H1 (cell line): ENCODE results near the gene HES7. TPM values are rescaled to one million over a fixed set of nuclear protein-coding genes. Genes with fewer than 3 reads are reported as not detected.

Experiments used
- CTCF ChIA-PET: fragments of 300-600 bp; sonication (Branson Sonifier 250); formaldehyde crosslinking; loops from one replicate; lab custom pipeline; 2021; ENCODE audit not compliant: partially characterized antibody; lab: Charles Lee
- POLR2A ChIA-PET: fragments of 300-600 bp; sonication (Branson Sonifier 250); formaldehyde crosslinking; loops from one replicate; lab custom pipeline; 2021; ENCODE audit warnings: inconsistent platforms; ENCODE audit not compliant: partially characterized antibody; lab: Charles Lee
- DNase-seq, 2 experiments: peaks; one replicate each; pipeline versions ENCODE4 v3.0.0 to v3.0.0-alpha.2; 2010 to 2022; ENCODE audit warnings: low spot score in 2 of 2, low read depth in 1 of 2, mixed read lengths in 1 of 2
- FAIRE-seq: peaks from 2 replicates; lab custom pipeline; 2011; peaks lifted over from hg19 to GRCh38; lab: Jason Lieb, UNC
- H2AFZ ChIP-seq: 2 replicates; pipeline ENCODE4 v1.8.1; 2012; ENCODE audit warnings: low read length, inconsistent platforms
- H2AK5ac ChIP-seq: 2 replicates; pipeline ENCODE4 v1.6.1; 2013; ENCODE audit warnings: low read depth, low read length
- H2BK120ac ChIP-seq: replicated peaks from 2 replicates; pipeline ENCODE3; 2013; ENCODE audit warnings: low read depth, low read length, inconsistent platforms
- H2BK12ac ChIP-seq: 2 replicates; pipeline ENCODE4 v1.6.1; 2013; ENCODE audit warnings: low read depth, low read length
- H2BK15ac ChIP-seq: 2 replicates; pipeline ENCODE4 v1.6.1; 2013; ENCODE audit warnings: low read length
- H2BK20ac ChIP-seq: 2 replicates; pipeline ENCODE4 v1.6.1; 2013; ENCODE audit warnings: low read length
- H2BK5ac ChIP-seq: 2 replicates; pipeline ENCODE4 v1.6.1; 2013; ENCODE audit warnings: low read depth, low read length
- H3K14ac ChIP-seq: 2 replicates; pipeline ENCODE4 v1.6.1; 2013; ENCODE audit warnings: inconsistent platforms; ENCODE audit not compliant: insufficient read length
- H3K18ac ChIP-seq: 2 replicates; pipeline ENCODE4 v1.6.1; 2013; ENCODE audit warnings: low read length; ENCODE audit errors: extremely low read depth
- H3K23ac ChIP-seq: 2 replicates; pipeline ENCODE4 v1.6.1; 2013; ENCODE audit warnings: inconsistent platforms; ENCODE audit not compliant: insufficient read length
- H3K23me2 ChIP-seq: 2 replicates; pipeline ENCODE4 v1.6.1; 2013; ENCODE audit warnings: low read depth, low read length
- H3K27ac ChIP-seq: 2 replicates; pipeline ENCODE4 v1.6.1; 2011; ENCODE audit warnings: low read depth, low read length, inconsistent platforms
- H3K27me3 ChIP-seq, 4 experiments: replicated peaks in 1 of 4; 1 replicate in 1 of 4; 2 replicates in 3 of 4; pipeline versions ENCODE4 v1.6.1 to v1.8.1; 2011 to 2013; ENCODE audit warnings: low read length in 3 of 4, mild to moderate bottlenecking in 3 of 4, inconsistent platforms in 2 of 4, mixed read lengths in 2 of 4, moderate library complexity in 1 of 4; ENCODE audit not compliant: control insufficient read depth in 3 of 4, insufficient read depth in 3 of 4; ENCODE audit errors: extremely low read depth in 1 of 4
- H3K36me3 ChIP-seq, 4 experiments: 2 replicates each; pipeline versions ENCODE4 v1.6.1 to v1.8.1; 2011 to 2013; ENCODE audit warnings: mild to moderate bottlenecking in 4 of 4, low read length in 3 of 4, moderate library complexity in 2 of 4, control low read depth in 1 of 4, inconsistent platforms in 1 of 4; ENCODE audit not compliant: insufficient read depth in 4 of 4, control insufficient read depth in 2 of 4
- H3K4ac ChIP-seq: replicated peaks from 2 replicates; pipeline ENCODE3; 2013; ENCODE audit warnings: low read length, low read depth, mixed read lengths, inconsistent platforms; ENCODE audit not compliant: insufficient read length
- H3K4me1 ChIP-seq, 4 experiments: replicated peaks in 1 of 4; 1 replicate in 1 of 4; 2 replicates in 3 of 4; pipeline versions ENCODE4 v1.6.1 to v1.8.1; 2011 to 2013; ENCODE audit warnings: low read length in 3 of 4, inconsistent platforms in 2 of 4, mixed read lengths in 1 of 4; ENCODE audit not compliant: insufficient read depth in 4 of 4, control insufficient read depth in 3 of 4
- H3K4me2 ChIP-seq, 2 experiments: 2 replicates each; pipeline versions ENCODE4 v1.6.1 to v1.8.1; 2011 to 2013; ENCODE audit warnings: low read depth in 2 of 2, low read length in 2 of 2, control low read depth in 1 of 2, inconsistent platforms in 1 of 2, mild to moderate bottlenecking in 1 of 2; ENCODE audit not compliant: insufficient read depth in 1 of 2
- H3K4me3 ChIP-seq, 4 experiments: fragments of 200-600, 300-600 bp in 1 of 4; sonication (generic), shearing (Covaris generic), sonication (Bioruptor Twin) in 1 of 4; 2 replicates each; pipeline versions ENCODE4 v1.5.1 to v1.8.1; 2011 to 2016; ENCODE audit warnings: low read length in 4 of 4, low read depth in 3 of 4, control low read depth in 2 of 4, inconsistent platforms in 2 of 4, mild to moderate bottlenecking in 2 of 4, mixed read lengths in 1 of 4, moderate library complexity in 1 of 4; ENCODE audit not compliant: insufficient read depth in 2 of 4; ENCODE audit errors: extremely low read depth in 1 of 4
- H3K56ac ChIP-seq: replicated peaks from 2 replicates; pipeline ENCODE3; 2013; ENCODE audit warnings: low read depth, mild to moderate bottlenecking, mixed read lengths, low read length, inconsistent platforms; ENCODE audit not compliant: insufficient read length
- H3K79me1 ChIP-seq: 2 replicates; pipeline ENCODE4 v1.6.1; 2013; ENCODE audit warnings: low read depth, low read length, control low read depth
- H3K79me2 ChIP-seq, 2 experiments: 2 replicates each; pipeline versions ENCODE4 v1.6.1 to v1.8.1; 2012 to 2013; ENCODE audit warnings: low read length in 2 of 2, mild to moderate bottlenecking in 2 of 2, inconsistent platforms in 1 of 2; ENCODE audit not compliant: insufficient read depth in 2 of 2, control insufficient read depth in 1 of 2
- H3K9ac ChIP-seq, 4 experiments: replicated peaks in 1 of 4; 1 replicate in 1 of 4; 2 replicates in 3 of 4; pipeline versions ENCODE4 v1.6.1 to v1.8.1; 2011 to 2013; ENCODE audit warnings: low read depth in 3 of 4, low read length in 3 of 4, control low read depth in 2 of 4, mild to moderate bottlenecking in 2 of 4, moderate library complexity in 2 of 4, inconsistent platforms in 1 of 4; ENCODE audit errors: extremely low read depth in 1 of 4
- H3K9me3 ChIP-seq, 2 experiments: 2 replicates each; pipeline versions ENCODE4 v1.6.1 to v1.8.1; 2012 to 2013; ENCODE audit warnings: mild to moderate bottlenecking in 2 of 2, moderate library complexity in 2 of 2, control low read depth in 1 of 2, inconsistent platforms in 1 of 2, low read depth in 1 of 2, low read length in 1 of 2, mixed read lengths in 1 of 2; ENCODE audit not compliant: insufficient read depth in 2 of 2
- H4K20me1 ChIP-seq, 2 experiments: replicated peaks in 1 of 2; 2 replicates each; pipeline versions ENCODE3 to v1.8.1; 2011 to 2013; ENCODE audit warnings: inconsistent platforms in 2 of 2, low read length in 2 of 2, mild to moderate bottlenecking in 1 of 2; ENCODE audit not compliant: insufficient read depth in 2 of 2, control insufficient read depth in 1 of 2
- H4K5ac ChIP-seq: 2 replicates; pipeline ENCODE4 v1.6.1; 2013; ENCODE audit warnings: low read length, low read depth, mixed read lengths, inconsistent platforms; ENCODE audit not compliant: insufficient read length
- H4K8ac ChIP-seq: 2 replicates; pipeline ENCODE4 v1.8.0; 2013; ENCODE audit warnings: mild to moderate bottlenecking, moderate library complexity, low read length, inconsistent platforms; ENCODE audit not compliant: insufficient read depth; ENCODE audit errors: extremely low read depth
- H4K91ac ChIP-seq: replicated peaks from 2 replicates; pipeline ENCODE3; 2013; ENCODE audit warnings: low read length, mixed read lengths, inconsistent platforms; ENCODE audit not compliant: insufficient read length
- BACH1 ChIP-seq: IDR thresholded peaks from 2 replicates; pipeline ENCODE4 v1.6.1; 2012; ENCODE audit warnings: low read length, improper control_type of control experiment
- BCL11A ChIP-seq, 2 experiments: IDR thresholded peaks; one replicate each; pipeline ENCODE4 v1.6.1; 2011; ENCODE audit warnings: low read depth in 2 of 2, low read length in 2 of 2, mild to moderate bottlenecking in 2 of 2
- CBX5 ChIP-seq: fragments of 300-800, 300-1000 bp; sonication (generic); IDR thresholded peaks from 2 replicates; pipeline ENCODE4 v1.7.1; 2016; ENCODE audit warnings: antibody characterized with exemption, low read length, low read depth
- CHD2 ChIP-seq: IDR thresholded peaks from 2 replicates; pipeline ENCODE4 v1.6.1; 2012; ENCODE audit warnings: low read length, improper control_type of control experiment
- CTBP2 ChIP-seq: IDR thresholded peaks from 2 replicates; pipeline ENCODE4 v1.7.0; 2011; ENCODE audit warnings: borderline replicate concordance, mild to moderate bottlenecking, moderate library complexity, mixed read lengths, low read length; ENCODE audit not compliant: insufficient read depth, insufficient read length
- RBBP5 ChIP-seq: IDR thresholded peaks from 2 replicates; pipeline ENCODE4 v1.7.1; 2012; ENCODE audit warnings: low read depth, mild to moderate bottlenecking, inconsistent platforms, low read length, moderate library complexity, borderline replicate concordance
- SIN3A ChIP-seq, 2 experiments: IDR thresholded peaks in 1 of 2; conservative IDR thresholded peaks in 1 of 2; 2 replicates each; pipeline ENCODE4 v1.6.1; 2011 to 2012; ENCODE audit warnings: low read length in 2 of 2, improper control_type of control experiment in 1 of 2, low read depth in 1 of 2, mild to moderate bottlenecking in 1 of 2
- SP2 ChIP-seq: IDR thresholded peaks from 2 replicates; pipeline ENCODE4 v1.6.1; 2012; ENCODE audit warnings: mild to moderate bottlenecking, low read length, inconsistent platforms
- TAF7 ChIP-seq: optimal IDR thresholded peaks from 2 replicates; pipeline ENCODE3; 2011; ENCODE audit warnings: low read depth, mild to moderate bottlenecking, inconsistent platforms, low read length, moderate library complexity, borderline replicate concordance
- TBP ChIP-seq: IDR thresholded peaks from 2 replicates; pipeline ENCODE4 v1.6.1; 2011; ENCODE audit warnings: low read depth, low read length, improper control_type of control experiment
- YY1 ChIP-seq: IDR thresholded peaks from 2 replicates; pipeline ENCODE4 v1.6.1; 2011; ENCODE audit warnings: low read depth, mild to moderate bottlenecking, low read length
- WGBS, 2 experiments: shearing (Covaris generic) in 1 of 2; methylation state at CpG; one replicate each; pipeline versions ENCODE4 v1.1.6 to v1.1.7; 2013 to 2015; ENCODE audit warnings: low lambda C conversion rate in 2 of 2, mixed read lengths in 2 of 2, inconsistent platforms in 1 of 2, low coverage in 1 of 2, missing lambda C conversion rate in 1 of 2; ENCODE audit not compliant: insufficient replicate concordance in 2 of 2, insufficient coverage in 1 of 2, insufficient read length in 1 of 2; ENCODE audit errors: extremely low coverage in 1 of 2, missing lambda C conversion rate in 1 of 2; 5-methylcytosine and 5-hydroxymethylcytosine counted together
- polyA plus RNA-seq, 7 experiments: library from polyadenylated mRNA; depleted of rRNA in 3 of 7; stranded (reverse) in 5 of 7; unstranded in 2 of 7; fragments of >200 nt in 5 of 7; fragments of 200-250 nt in 2 of 7; gene quantifications; 1 replicate in 5 of 7; 2 replicates in 1 of 7; 4 replicates in 1 of 7; pipeline versions ENCODE4 v1.2.1 to v1.2.3, GENCODE V29; 2011 to 2013; ENCODE audit warnings: missing spikeins in 2 of 7, mixed read lengths in 2 of 7
- total RNA-seq: library from RNA; stranded (reverse); fragmentation: NEBNext Ultra II Directional; extraction: Animal tissue kit (Norgen Biotek cat#: 25700); gene quantifications from 2 replicates; pipeline ENCODE4 v1.2.1, GENCODE V29; 2021

Gene HES7
- total and polyA plus RNA-seq, 2 of the 8 experiments (the other 6 are each of a cell fraction or from before 2014, with no cell fraction given) = 0.20 to 0.32 TPM

DNA sequence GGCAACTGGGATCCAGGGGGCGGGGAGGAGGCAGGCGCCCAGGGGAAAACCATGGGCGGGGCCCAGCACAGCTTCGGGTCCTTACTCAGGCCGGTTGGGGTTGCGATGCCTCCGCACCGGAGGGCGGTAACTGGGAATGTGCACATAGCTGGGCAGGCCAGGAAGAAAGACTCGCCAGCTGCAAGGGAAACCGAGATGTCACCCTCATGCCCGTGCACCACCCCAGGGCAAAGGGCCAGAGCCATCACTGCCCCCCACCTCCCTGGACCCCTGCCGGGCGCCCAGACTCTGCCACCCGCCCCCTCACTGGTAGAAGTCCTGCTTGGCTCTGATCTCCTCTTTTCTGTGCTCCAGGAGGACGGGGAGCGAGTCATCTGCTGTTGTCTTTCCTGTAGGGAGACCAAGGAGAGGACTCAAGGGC, 43.1 kb downstream of the HES7 start:
- H2BK15ac ChIP-seq = no peak overlapping the region
- no peak overlapping the region for H2BK5ac ChIP-seq
- no peak overlapping the region for H4K8ac ChIP-seq
- no peak overlapping the region for H3K23ac ChIP-seq
- no peak overlapping the region for H3K56ac ChIP-seq
- peak overlapping the region; percentile 53 to 92 for H3K4me2 ChIP-seq
- no peak overlapping the region for H2AK5ac ChIP-seq
- peaks cover 0 to 28% (median 19%) of the 10 kb centered on the region in 4 experiments; a peak in 6 of 7 replicates for H3K27me3 ChIP-seq
- no peak overlapping the region for H2BK20ac ChIP-seq
- no peaks in the 10 kb centered on the region for H4K20me1 ChIP-seq
- no peak overlapping the region for H3K27ac ChIP-seq
- WGBS, 2 experiments = 46% methylated on average over 11 of the region's 17 CpGs; no CpG with 5 or more reads in 1 of the 2 experiments
- no peak overlapping the region; the same call in 1 of the 2 replicates for H2BK12ac ChIP-seq
- H4K91ac ChIP-seq = no peak overlapping the region
- no peak overlapping the region for H3K14ac ChIP-seq
- no peaks in the 10 kb centered on the region for H3K79me2 ChIP-seq
- DNase-seq = peak in 1 of 2 experiments; percentile 65
- no peak overlapping the region for H2AFZ ChIP-seq
- H3K4me1 ChIP-seq = peaks cover 0 to 5% (median 2%) of the 10 kb centered on the region in 4 experiments; a peak in 4 of 7 replicates
- peaks cover 3% of the 10 kb centered on the region; the same call in 1 of the 2 replicates for H3K23me2 ChIP-seq
- H3K9me3 ChIP-seq = no peaks in the 10 kb centered on the region
- H3K36me3 ChIP-seq = no peaks in the 10 kb centered on the region
- no peak overlapping the region for H3K18ac ChIP-seq
- H2BK120ac ChIP-seq = no peak overlapping the region
- H4K5ac ChIP-seq = no peak overlapping the region
- FAIRE-seq = no peak
- H3K79me1 ChIP-seq = no peaks in the 10 kb centered on the region
- H3K9ac ChIP-seq = no peak overlapping the region
- peak overlapping the region; percentile 27 to 72 (median 64); a peak in 7 of 8 replicates for H3K4me3 ChIP-seq
- CTCF ChIA-PET = interaction anchor here (0.7 to 17.3 kb wide), 9 partner anchors 8 to 440 kb away, joined by 3 to 315 read pairs (median 5); partner anchors contain the start of genes ALOX12B and ALOXE3
- POLR2A ChIA-PET = interaction anchor here (0.6 to 1.1 kb wide), 2 partner anchors 93 to 228 kb away, joined by 3 read pairs; no protein-coding TSS in a partner anchor
- H3K4ac ChIP-seq = no peak overlapping the region
- TF ChIP-seq SP2 = no peak
- TF ChIP-seq BCL11A (IDR thresholded peaks at IDR 0.05; ENCODE audit: low read depth in 2 of 2, low read length in 2 of 2) = no peak
- TF ChIP-seq CBX5 = no peak
- no peak for TF ChIP-seq TBP
- no peak for TF ChIP-seq CTBP2
- no peak for TF ChIP-seq RBBP5
- no peak for TF ChIP-seq BACH1
- TF ChIP-seq SIN3A (conservative IDR thresholded peaks at IDR 0.05 in 1 of 2, IDR thresholded peaks at IDR 0.05 in 1 of 2; ENCODE audit: low read depth in 1 of 2, low read length in 2 of 2) = no peak
- TF ChIP-seq YY1 = no peak
- TF ChIP-seq TAF7 = no peak
- no peak for TF ChIP-seq CHD2
